Prostate gland (tissue), 2 donors: ENCODE data around the gene KRTAP16-1. TPM values are rescaled to one million over a fixed set of nuclear protein-coding genes. Genes with fewer than 3 reads are reported as not detected.

Experiments used
- DNase-seq: peaks from one replicate; pipeline ENCODE4 v3.0.0-alpha.2; 2019; ENCODE audit warnings: low spot score
- H3K27ac ChIP-seq, 2 donors: fragments of 200-600 bp; sonication (generic); 2 replicates each; pipeline ENCODE4 v1.5.1; 2017 to 2019
- H3K27me3 ChIP-seq: fragments of 200-600 bp; sonication (generic); replicated peaks from 2 replicates; pipeline ENCODE4 v1.5.1; 2019; ENCODE audit not compliant: insufficient read depth
- H3K36me3 ChIP-seq, 2 donors: fragments of 200-600 bp; sonication (generic); 1 replicate in 1 of 2; 2 replicates in 1 of 2; pipeline versions ENCODE4 v1.5.1 to v1.8.1; 2017 to 2019
- H3K4me1 ChIP-seq: fragments of 200-600 bp; sonication (generic); replicated peaks from 2 replicates; pipeline ENCODE4 v1.5.1; 2019
- H3K4me3 ChIP-seq, 2 donors: fragments of 200-600 bp; sonication (generic); 2 replicates each; pipeline ENCODE4 v1.5.1; 2017 to 2019
- H3K9me3 ChIP-seq: fragments of 200-600 bp; sonication (generic); 2 replicates; pipeline ENCODE4 v1.5.1; 2017
- POLR2A ChIP-seq: fragments of 450-650 bp; IDR thresholded peaks from one replicate; pipeline ENCODE4 v1.6.1; 2016; ENCODE audit warnings: antibody characterized with exemption, mild to moderate bottlenecking
- POLR2AphosphoS5 ChIP-seq: sonication (generic); formaldehyde crosslinking; IDR thresholded peaks from one replicate; pipeline ENCODE4 v1.6.1; 2017; ENCODE audit warnings: antibody characterized with exemption
- WGBS: methylation state at CpG from one replicate; pipeline ENCODE4 v1.1.5; 2018; 5-methylcytosine and 5-hydroxymethylcytosine counted together
- intact Hi-C: fragments of 100-400 bp; cut with DNase I; formaldehyde crosslinking; loops from one replicate; pipeline ENCODE4 v1.14.2; 2022
- total RNA-seq, 2 donors: library from RNA; depleted of rRNA; stranded (reverse); fragments of >200 nt; gene quantifications; one replicate each; pipeline ENCODE4 v1.1.0, GENCODE V29; 2016
- TF ChIP-seq, protein P1 (sequence below), 4 experiments: fragments of 200-600 bp in 2 of 4; fragments of 450-650 bp in 2 of 4; sonication (generic) in 2 of 4; IDR thresholded peaks; 1 replicate in 3 of 4; 2 replicates in 1 of 4; pipeline ENCODE4 v1.5.1; 2016 to 2019; ENCODE audit warnings: antibody characterized with exemption in 4 of 4, mild to moderate bottlenecking in 2 of 4, moderate library complexity in 2 of 4

Gene KRTAP16-1
- total RNA-seq, 2 donors from 2014 or later = not detected

DNA sequence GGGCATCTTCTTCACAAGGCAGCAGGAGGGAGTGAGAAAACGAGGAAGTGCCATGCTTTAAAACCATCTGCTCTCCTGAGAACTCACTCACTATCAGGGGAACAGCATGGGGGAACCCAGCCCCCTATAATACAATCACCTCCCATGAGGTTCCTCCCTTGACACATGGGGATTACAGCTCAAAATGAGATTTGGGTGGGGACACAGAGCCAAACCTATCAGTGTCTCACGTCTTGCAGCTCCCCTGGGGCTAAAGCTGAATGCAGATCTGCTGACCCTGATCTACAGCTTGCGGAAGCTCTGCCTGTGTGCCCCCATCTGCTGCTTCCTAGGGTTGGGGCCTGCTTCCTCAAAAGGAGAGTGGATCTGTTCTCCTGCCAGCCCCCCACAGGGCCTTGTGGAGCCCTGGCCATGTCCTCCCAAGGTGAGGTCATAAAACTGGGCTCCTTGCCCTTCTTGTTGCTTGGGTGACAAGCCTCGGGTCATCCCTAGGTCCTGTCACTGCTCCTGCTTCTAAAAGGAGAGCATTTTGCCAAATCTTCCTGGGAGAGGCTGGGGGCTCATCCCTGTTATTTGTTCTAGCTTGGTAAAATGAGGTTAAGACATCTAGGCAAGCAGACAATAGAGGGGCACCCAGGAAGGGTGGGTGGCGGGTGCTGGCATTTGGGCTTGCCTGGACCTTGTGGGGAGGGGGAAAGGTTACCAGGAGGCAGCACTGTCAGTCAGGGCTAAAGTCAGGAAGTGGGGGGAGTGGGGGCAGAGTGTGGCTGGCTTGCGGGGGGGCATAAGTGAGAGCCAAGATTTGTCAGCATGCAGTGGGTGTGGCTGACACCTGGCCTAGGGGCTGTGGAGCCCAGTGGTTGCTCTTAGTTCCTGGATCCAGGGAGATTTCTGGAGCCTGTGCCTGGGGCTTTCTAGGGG lies 25.5 kb upstream of the KRTAP16-1 start:
- Histone ChIP-seq H3K4me3 (no peak overlapping the region), H3K27me3 (no peaks in the 10 kb centered on the region), H3K4me1 (no peaks in the 10 kb centered on the region), H3K9me3 (no peaks in the 10 kb centered on the region), H3K27ac (no peak overlapping the region), H3K36me3 (no peaks in the 10 kb centered on the region)
- intact Hi-C loops = no loop called here
- 77% methylated on average over 6 of the region's 6 CpGs for WGBS
- no peak for DNase-seq
- TF ChIP-seq POLR2A (no peak), POLR2AphosphoS5 (no peak)
- TF ChIP-seq, protein P1, sequence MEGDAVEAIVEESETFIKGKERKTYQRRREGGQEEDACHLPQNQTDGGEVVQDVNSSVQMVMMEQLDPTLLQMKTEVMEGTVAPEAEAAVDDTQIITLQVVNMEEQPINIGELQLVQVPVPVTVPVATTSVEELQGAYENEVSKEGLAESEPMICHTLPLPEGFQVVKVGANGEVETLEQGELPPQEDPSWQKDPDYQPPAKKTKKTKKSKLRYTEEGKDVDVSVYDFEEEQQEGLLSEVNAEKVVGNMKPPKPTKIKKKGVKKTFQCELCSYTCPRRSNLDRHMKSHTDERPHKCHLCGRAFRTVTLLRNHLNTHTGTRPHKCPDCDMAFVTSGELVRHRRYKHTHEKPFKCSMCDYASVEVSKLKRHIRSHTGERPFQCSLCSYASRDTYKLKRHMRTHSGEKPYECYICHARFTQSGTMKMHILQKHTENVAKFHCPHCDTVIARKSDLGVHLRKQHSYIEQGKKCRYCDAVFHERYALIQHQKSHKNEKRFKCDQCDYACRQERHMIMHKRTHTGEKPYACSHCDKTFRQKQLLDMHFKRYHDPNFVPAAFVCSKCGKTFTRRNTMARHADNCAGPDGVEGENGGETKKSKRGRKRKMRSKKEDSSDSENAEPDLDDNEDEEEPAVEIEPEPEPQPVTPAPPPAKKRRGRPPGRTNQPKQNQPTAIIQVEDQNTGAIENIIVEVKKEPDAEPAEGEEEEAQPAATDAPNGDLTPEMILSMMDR (IDR thresholded peaks at IDR 0.05) = no peak

GRCh38 chr17:41333836-41334235 lies 24.7 kb upstream of the KRTAP16-1 start:
- Histone ChIP-seq H3K4me1 (no peaks in the 10 kb centered on the region), H3K36me3 (no peaks in the 10 kb centered on the region), H3K27me3 (no peaks in the 10 kb centered on the region), H3K9me3 (no peaks in the 10 kb centered on the region), H3K27ac (no peak overlapping the region), H3K4me3 (no peak overlapping the region)
- no peak for DNase-seq
- 90% methylated on average over 3 of the region's 3 CpGs for whole genome bisulfite sequencing
- TF ChIP-seq, protein P1 (IDR thresholded peaks at IDR 0.05) = no peak
- TF ChIP-seq POLR2AphosphoS5 (no peak), POLR2A (no peak)
- intact Hi-C loops = no loop called here

DNA sequence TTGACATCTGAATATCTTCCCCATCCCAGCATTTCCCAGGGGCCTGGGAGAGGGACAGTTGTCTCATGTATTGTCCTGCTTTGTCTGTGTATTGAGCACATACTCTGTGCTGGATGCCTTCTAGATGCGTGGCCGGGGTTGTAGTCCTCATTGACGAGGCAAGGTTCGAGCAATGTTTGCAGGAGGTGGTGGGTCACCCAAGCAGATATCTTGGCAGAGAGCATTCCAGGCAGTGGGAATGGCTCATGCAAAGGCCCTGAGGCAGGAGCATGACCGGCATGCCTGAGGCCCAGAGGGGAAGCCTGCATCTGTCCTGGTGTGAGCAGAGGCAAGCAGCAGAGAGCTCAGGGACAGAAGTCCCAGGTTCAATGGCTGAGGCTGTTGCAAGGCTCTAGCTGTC lies 24.0 kb upstream of the KRTAP16-1 start:
- no peaks in the 10 kb centered on the region for H3K27me3 ChIP-seq
- TF ChIP-seq POLR2AphosphoS5 (no peak), POLR2A (no peak)
- TF ChIP-seq, protein P1 (IDR thresholded peaks at IDR 0.05) = no peak
- no peaks in the 10 kb centered on the region for H3K4me1 ChIP-seq
- no peak overlapping the region for H3K27ac ChIP-seq
- H3K36me3 ChIP-seq = no peaks in the 10 kb centered on the region
- WGBS = 100% methylated on average over 5 of the region's 5 CpGs
- H3K4me3 ChIP-seq = no peak overlapping the region
- no peak for DNase-seq
- intact Hi-C loops = no loop called here
- H3K9me3 ChIP-seq = no peaks in the 10 kb centered on the region

DNA sequence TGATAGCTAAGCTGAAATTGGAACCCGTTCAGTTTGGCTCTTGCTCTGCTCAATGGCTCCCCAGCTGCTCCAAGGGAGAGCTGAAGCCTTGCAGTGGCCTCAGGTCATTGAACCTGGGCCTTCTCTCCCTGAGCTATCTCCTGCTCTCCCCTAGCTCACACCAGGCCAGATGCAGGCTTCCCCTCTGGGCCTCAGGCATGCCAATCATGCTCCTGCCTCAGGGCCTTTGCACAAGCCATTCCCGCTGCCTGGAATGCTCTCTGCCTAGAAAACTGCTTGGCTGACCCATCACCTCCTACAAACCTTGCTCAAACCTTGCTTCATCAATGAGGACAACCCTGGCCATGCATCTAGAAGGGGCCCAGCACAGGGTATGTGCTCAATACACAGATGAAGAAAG lies 23.1 kb upstream of the KRTAP16-1 start:
- 96% methylated on average over 2 of the region's 2 CpGs for WGBS
- H3K4me3 ChIP-seq = no peak overlapping the region
- no peaks in the 10 kb centered on the region for H3K4me1 ChIP-seq
- no peak overlapping the region for H3K27ac ChIP-seq
- DNase-seq = no peak
- H3K36me3 ChIP-seq = no peaks in the 10 kb centered on the region
- TF ChIP-seq, protein P1 (IDR thresholded peaks at IDR 0.05) = no peak
- TF ChIP-seq POLR2AphosphoS5 (no peak), POLR2A (no peak)
- no peaks in the 10 kb centered on the region for H3K27me3 ChIP-seq
- H3K9me3 ChIP-seq = no peaks in the 10 kb centered on the region
- intact Hi-C loops = no loop called here

GRCh38 chr17:41331606-41332005 lies 22.5 kb upstream of the KRTAP16-1 start:
- no peak for DNase-seq
- Histone ChIP-seq H3K4me1 (no peaks in the 10 kb centered on the region), H3K4me3 (no peak overlapping the region), H3K27ac (no peak overlapping the region), H3K36me3 (no peaks in the 10 kb centered on the region), H3K9me3 (no peaks in the 10 kb centered on the region), H3K27me3 (no peaks in the 10 kb centered on the region)
- intact Hi-C loops = no loop called here
- TF ChIP-seq POLR2AphosphoS5 (no peak), POLR2A (no peak)
- TF ChIP-seq, protein P1 (IDR thresholded peaks at IDR 0.05) = no peak
- WGBS = 89% methylated on average over 7 of the region's 7 CpGs
